GM18507 (cell line): ENCODE results near the gene PAPPA2.

Experiments
- DNase-seq: peaks from one replicate; pipeline ENCODE4 v3.0.0; 2011; ENCODE audit warnings: low read depth; ENCODE audit not compliant: insufficient read length; ENCODE audit errors: extremely low spot score
- FAIRE-seq: peaks from 2 replicates; lab custom pipeline; 2011; peaks lifted over from hg19 to GRCh38; lab: Jason Lieb, UNC

PAPPA2 gene

GRCh38 chr1:176831150-176831549 is 368.2 kb downstream of the PAPPA2 start:
- FAIRE-seq: no peak
- no peak for DNase-seq

- DNase-seq: no peak
- FAIRE-seq: no peak
These were observed 374.7 kb downstream of the PAPPA2 start for GRCh38 chr1:176837708-176838107.

GRCh38 chr1:176838276-176838995 is 375.5 kb downstream of the PAPPA2 start:
- FAIRE-seq (no peak), DNase-seq (no peak)

GRCh38 chr1:176839216-176839615 is 376.2 kb downstream of the PAPPA2 start:
- FAIRE-seq (no peak), DNase-seq (no peak)

GRCh38 chr1:176841238-176841637 is 378.3 kb downstream of the PAPPA2 start:
- FAIRE-seq (no peak), DNase-seq (no peak)

- DNase-seq: no peak
- FAIRE-seq: no peak
These were observed 380.6 kb downstream of the PAPPA2 start for GRCh38 chr1:176843352-176844297.

- no peak for FAIRE-seq
- DNase-seq: no peak
These were observed 384.1 kb downstream of the PAPPA2 start for GRCh38 chr1:176847052-176847451.

GRCh38 chr1:176849281-176849680 is 386.3 kb downstream of the PAPPA2 start:
- no peak for FAIRE-seq
- no peak for DNase-seq

GRCh38 chr1:176850871-176851270 is 387.9 kb downstream of the PAPPA2 start:
- no peak for DNase-seq
- FAIRE-seq: no peak

- FAIRE-seq: no peak
- no peak for DNase-seq
These were observed 389.1 kb downstream of the PAPPA2 start for GRCh38 chr1:176852124-176852523.

- DNase-seq (no peak), FAIRE-seq (no peak)
These were observed 390.5 kb downstream of the PAPPA2 start for GRCh38 chr1:176853503-176853902.

- DNase-seq (no peak), FAIRE-seq (no peak)
These were observed 391.1 kb downstream of the PAPPA2 start for GRCh38 chr1:176854121-176854520.

- DNase-seq (no peak), FAIRE-seq (no peak)
These were observed 392.1 kb downstream of the PAPPA2 start for GRCh38 chr1:176854758-176855745.

- no peak for FAIRE-seq
- DNase-seq: no peak
These were observed 394.7 kb downstream of the PAPPA2 start for GRCh38 chr1:176857632-176858031.

GRCh38 chr1:176858433-176858916 is 395.5 kb downstream of the PAPPA2 start:
- FAIRE-seq: no peak
- no peak for DNase-seq

GRCh38 chr1:176863613-176864012 is 400.6 kb downstream of the PAPPA2 start:
- DNase-seq: no peak
- no peak for FAIRE-seq

GRCh38 chr1:176864211-176864610 is 401.2 kb downstream of the PAPPA2 start:
- no peak for FAIRE-seq
- no peak for DNase-seq

GRCh38 chr1:176866011-176866714 is 403.2 kb downstream of the PAPPA2 start:
- no peak for FAIRE-seq
- no peak for DNase-seq

GRCh38 chr1:176869577-176869976 is 406.6 kb downstream of the PAPPA2 start:
- DNase-seq (no peak), FAIRE-seq (no peak)
